Measurements from ENCODE around the gene BEST1.

GRCh38 chr11:61957021-61957770 is 7.0 kb downstream of the BEST1 start:
- TF ChIP-seq CTCF (IDR thresholded peaks at IDR 0.05) (no peak), EP300 (IDR thresholded peaks at IDR 0.05) (no peak), POLR2AphosphoS5 (IDR thresholded peaks at IDR 0.05) (no peak), POLR2A (IDR thresholded peaks at IDR 0.05) (no peak)

Measured in gastroesophageal sphincter (tissue), 3 donors.